Activated T-helper 2 cell treated with anti-CD3 and anti-CD28 coated beads, Interferon-gamma antibody, Interleukin-2, Interleukin-4, amounts not matched to agents 10 μg/mL and 5 μg/mL and 100 μg/mL, durations not matched to agents 14 hours and 24 hours and 36 hours (primary cell): ENCODE data around the gene CREB3L2. TPM values are rescaled to one million over a fixed set of nuclear protein-coding genes. Genes with fewer than 3 reads are reported as not detected.

Experiments
- DNase-seq: peaks from one replicate; pipeline ENCODE4 v3.0.0; 2021; ENCODE audit warnings: low spot score
- H3K27ac Mint-ChIP-seq: one replicate; pipeline ENCODE4 v1.8.0; 2021; ENCODE audit warnings: mixed read lengths
- H3K27me3 Mint-ChIP-seq: one replicate; pipeline ENCODE4 v1.8.0; 2021; ENCODE audit warnings: low read depth, mixed read lengths
- H3K36me3 Mint-ChIP-seq: one replicate; pipeline ENCODE4 v1.8.0; 2021; ENCODE audit warnings: low read depth, mixed read lengths
- H3K4me1 Mint-ChIP-seq: one replicate; pipeline ENCODE4 v1.8.0; 2021; ENCODE audit warnings: low read depth, mixed read lengths
- H3K4me3 Mint-ChIP-seq: one replicate; pipeline ENCODE4 v1.8.0; 2021; ENCODE audit warnings: low read depth, mild to moderate bottlenecking, moderate library complexity, mixed read lengths
- H3K9me3 Mint-ChIP-seq: one replicate; pipeline ENCODE4 v1.8.0; 2021; ENCODE audit warnings: mixed read lengths
- intact Hi-C: fragments of 100-400 bp; cut with micrococcal nuclease; formaldehyde crosslinking; loops from one replicate; pipeline ENCODE4 v1.15.1; 2023
- total RNA-seq: library from RNA; stranded (reverse); gene quantifications from 2 replicates; pipeline ENCODE4 v1.2.3, GENCODE V29; 2022

The CREB3L2 gene
- total RNA-seq, 1 donor from 2014 or later, result 58.6 TPM

DNA sequence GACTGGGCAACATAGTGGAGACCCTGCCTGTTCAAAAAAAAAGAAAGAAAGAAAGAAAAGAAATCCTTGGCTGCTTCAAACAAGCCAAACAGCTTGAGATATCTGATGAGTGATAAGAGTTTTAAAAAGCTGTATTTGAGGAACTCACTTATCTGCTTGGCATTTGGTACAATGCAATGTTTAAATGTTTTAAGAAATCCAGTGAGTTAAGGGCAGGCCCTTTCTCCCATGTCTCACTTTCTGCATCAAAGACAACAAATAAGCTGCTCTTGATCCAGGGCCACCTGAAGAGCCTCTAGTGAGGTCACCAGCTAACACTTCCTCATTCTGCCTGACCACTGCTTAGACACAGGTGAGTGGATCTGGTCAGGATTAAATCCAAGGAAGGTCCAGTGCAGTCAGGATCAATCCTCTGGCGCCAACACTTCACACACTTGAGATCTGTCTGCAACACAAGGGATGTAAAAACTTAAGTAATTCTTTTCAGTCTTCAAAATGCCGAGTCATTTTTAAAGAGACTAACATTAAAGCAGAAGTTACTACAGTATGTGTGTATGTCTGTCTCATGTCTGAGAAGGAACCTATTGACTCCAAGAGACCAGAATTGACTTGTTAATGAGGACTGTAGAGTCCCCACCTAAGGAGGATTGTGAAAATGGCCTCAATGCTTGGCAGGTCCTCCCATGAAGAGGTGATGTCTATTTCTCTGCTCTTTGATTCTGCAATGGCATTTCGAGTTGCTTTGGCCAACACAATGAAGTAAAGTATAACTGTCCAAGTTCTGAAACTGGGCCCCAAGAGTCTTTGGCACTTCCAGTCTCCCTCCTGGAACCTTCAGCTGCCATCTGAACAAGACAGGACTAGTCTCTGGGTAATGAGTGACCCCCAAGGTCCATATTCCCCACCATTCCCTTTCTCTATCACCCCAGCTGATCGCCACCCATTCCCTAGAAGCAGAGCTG lies 43.1 kb downstream of the CREB3L2 start:
- intact Hi-C loops, result no loop called here
- DNase-seq, result no peak
- Mint-ChIP-seq H3K27me3 (no peaks in the 10 kb centered on the region), H3K36me3 (peaks cover 41% of the 10 kb centered on the region), H3K4me1 (peaks cover 20% of the 10 kb centered on the region), H3K4me3 (no peak overlapping the region), H3K27ac (peak overlapping the region; percentile 14), H3K9me3 (no peaks in the 10 kb centered on the region)

DNA sequence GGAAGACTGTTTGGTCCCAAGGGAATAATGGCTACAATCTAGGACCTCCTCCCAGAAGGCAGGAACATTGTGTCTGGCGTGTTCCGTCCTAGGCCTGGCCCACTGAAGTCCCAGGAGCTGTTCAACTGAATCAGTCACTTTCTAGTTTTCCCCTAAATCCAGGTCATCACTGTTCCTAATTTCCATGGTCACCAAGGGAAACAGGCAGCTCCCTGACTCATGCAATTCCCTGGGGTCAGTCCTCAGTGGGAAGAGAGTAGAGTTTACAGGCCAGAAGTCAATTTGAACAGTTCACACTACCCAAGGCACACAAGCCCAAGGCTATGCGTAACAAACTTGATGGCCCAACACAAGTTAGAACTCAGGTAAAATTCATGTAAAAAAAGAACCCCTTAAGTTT lies 44.0 kb downstream of the CREB3L2 start:
- no peak for DNase-seq
- intact Hi-C loops, result no loop called here
- no peak overlapping the region for H3K27ac Mint-ChIP-seq
- no peaks in the 10 kb centered on the region for H3K27me3 Mint-ChIP-seq
- H3K9me3 Mint-ChIP-seq, result no peaks in the 10 kb centered on the region
- no peak overlapping the region for H3K4me3 Mint-ChIP-seq
- peaks cover 40% of the 10 kb centered on the region for H3K36me3 Mint-ChIP-seq
- H3K4me1 Mint-ChIP-seq, result peaks cover 20% of the 10 kb centered on the region

DNA sequence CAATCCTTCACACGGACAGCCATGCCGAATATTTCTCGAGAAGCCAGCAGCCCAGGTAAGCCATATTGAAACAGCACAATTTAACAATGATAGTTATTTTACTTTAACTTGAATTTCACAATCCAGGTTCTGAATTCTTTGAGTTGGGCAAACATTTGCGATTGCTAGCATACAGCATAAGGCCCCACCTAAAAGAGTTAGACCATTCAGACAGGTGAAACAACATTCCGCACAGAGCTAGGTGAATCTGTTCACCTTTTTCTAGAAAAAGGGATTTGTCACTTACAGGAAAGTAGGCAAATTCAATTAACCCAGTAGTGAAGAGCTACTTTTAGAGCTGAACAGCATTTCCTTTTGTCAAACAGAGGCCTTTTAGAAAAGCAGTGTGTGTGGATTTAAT lies 45.3 kb downstream of the CREB3L2 start:
- H3K27me3 Mint-ChIP-seq, result no peaks in the 10 kb centered on the region
- no peaks in the 10 kb centered on the region for H3K9me3 Mint-ChIP-seq
- peaks cover 33% of the 10 kb centered on the region for H3K36me3 Mint-ChIP-seq
- intact Hi-C loops, result no loop called here
- H3K27ac Mint-ChIP-seq, result no peak overlapping the region
- peaks cover 12% of the 10 kb centered on the region for H3K4me1 Mint-ChIP-seq
- no peak overlapping the region for H3K4me3 Mint-ChIP-seq
- DNase-seq, result no peak

DNA sequence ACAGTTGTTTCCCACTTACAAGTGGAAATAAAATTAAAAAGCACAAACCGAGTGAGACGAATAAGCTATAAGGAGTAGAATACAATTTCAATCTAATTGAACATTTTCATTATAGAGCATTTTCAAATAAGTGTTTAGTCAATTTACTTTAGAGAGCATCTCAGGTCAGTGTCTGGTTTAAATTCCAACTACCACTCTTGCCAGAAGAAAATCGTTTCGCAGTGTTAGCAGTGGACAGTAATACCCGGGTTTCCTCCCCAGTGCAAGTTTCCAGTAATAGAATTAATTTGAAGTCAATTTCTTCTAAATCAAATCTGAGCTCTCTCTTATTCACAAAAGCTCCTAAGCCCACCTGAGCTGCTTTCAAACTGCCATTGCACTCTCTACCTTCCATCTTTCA lies 45.7 kb downstream of the CREB3L2 start:
- no peak overlapping the region for H3K4me3 Mint-ChIP-seq
- no peaks in the 10 kb centered on the region for H3K9me3 Mint-ChIP-seq
- H3K4me1 Mint-ChIP-seq, result peaks cover 9% of the 10 kb centered on the region
- no peak overlapping the region for H3K27ac Mint-ChIP-seq
- H3K27me3 Mint-ChIP-seq, result no peaks in the 10 kb centered on the region
- DNase-seq, result no peak
- intact Hi-C loops, result no loop called here
- H3K36me3 Mint-ChIP-seq, result peaks cover 33% of the 10 kb centered on the region

DNA sequence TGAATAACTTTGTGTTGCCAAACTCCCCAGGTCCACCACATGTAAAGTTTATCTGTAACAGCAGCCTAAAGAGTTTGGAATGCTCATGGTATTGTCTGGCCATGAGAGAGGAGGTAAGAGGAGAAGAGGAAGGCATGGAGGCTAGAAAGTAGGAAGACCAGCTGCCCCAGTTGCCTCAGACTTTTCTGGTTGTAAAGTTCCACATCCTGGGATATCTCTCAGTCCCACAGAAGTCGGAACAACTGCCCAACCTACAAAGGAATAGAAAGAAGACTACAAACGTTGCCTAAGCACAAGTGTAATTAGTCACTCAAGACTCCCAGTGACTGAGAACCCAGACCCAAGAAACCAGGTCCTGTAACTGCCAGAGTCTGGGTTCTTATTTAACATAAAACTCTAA lies 47.3 kb downstream of the CREB3L2 start:
- H3K36me3 Mint-ChIP-seq, result peaks cover 30% of the 10 kb centered on the region
- H3K27ac Mint-ChIP-seq, result no peak overlapping the region
- H3K4me3 Mint-ChIP-seq, result no peak overlapping the region
- no peak for DNase-seq
- intact Hi-C loops, result no loop called here
- no peaks in the 10 kb centered on the region for H3K27me3 Mint-ChIP-seq
- peaks cover 17% of the 10 kb centered on the region for H3K4me1 Mint-ChIP-seq
- H3K9me3 Mint-ChIP-seq, result no peaks in the 10 kb centered on the region

DNA sequence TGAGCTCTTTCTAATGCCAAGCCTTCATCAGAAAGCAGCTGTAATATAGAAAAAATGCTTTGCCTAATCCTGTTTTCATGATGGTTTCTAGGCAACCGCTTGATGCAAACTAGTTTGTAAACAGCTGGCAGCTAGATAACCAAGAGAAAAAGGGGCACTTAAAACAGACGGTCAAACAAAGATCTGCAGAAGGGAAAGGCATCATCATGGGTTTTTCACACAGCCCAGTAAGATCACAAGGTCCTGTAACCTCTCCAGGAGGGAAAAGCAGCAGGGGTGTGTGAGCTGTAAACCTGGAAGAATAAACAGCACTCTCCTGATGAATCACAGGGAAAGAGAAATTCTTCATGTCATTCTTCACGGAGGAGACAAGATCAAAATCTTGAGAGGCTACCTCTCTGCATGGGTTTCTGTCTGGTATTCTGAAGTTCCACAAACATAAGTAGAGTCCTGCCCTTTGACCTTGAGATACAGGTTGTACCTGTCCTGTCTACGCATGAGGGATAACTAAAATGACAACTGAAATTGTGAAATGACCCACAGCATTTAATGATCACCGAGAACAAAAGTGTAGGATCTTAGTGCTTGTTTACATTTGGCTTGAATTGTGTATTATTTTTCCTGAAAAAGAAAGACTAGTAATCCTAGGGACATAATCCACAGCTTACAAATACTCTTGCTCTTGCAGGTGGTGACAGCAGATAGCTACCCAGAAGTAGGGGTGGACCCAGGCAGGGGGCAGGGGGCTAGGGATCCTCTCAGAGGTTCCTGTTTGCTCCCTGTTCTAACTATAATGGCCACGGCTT lies 48.0 kb downstream of the CREB3L2 start:
- Mint-ChIP-seq H3K27me3 (no peaks in the 10 kb centered on the region), H3K9me3 (no peaks in the 10 kb centered on the region), H3K4me3 (no peak overlapping the region), H3K36me3 (peaks cover 27% of the 10 kb centered on the region), H3K27ac (peak overlapping the region; percentile 26), H3K4me1 (peaks cover 17% of the 10 kb centered on the region)
- intact Hi-C loops, result no loop called here
- DNase-seq, result no peak

DNA sequence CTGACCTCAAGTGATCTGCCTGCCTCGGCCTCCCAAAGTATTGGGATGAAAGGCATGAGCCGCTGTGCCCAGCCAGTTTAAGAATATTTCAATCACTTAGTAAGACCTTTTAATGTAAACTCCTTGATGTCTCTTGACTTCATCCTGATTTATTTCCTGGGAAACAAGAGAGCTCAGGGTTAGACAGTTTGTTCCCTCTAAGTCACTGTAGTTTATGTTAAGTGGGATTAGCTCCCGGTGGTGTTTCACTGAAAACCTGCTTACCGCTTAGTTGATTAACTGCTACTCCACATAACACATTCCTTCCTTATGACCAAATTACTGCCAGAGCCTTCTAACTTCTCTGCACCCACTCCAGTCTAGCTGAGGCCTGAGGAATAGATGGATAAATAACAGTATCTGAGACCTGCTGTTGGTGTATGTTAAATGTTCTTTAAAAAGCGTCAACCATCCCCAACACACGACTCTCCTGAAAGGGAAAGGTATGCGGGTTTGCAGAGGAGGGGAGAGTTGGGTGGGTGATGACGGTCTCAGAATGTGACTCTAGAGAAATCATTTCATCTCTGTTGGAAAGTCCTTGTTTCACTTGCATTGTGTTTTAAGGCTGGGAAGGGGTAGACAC lies 48.7 kb downstream of the CREB3L2 start:
- Mint-ChIP-seq H3K4me3 (no peak overlapping the region), H3K27ac (no peak overlapping the region)
- intact Hi-C loops, result no loop called here

DNA sequence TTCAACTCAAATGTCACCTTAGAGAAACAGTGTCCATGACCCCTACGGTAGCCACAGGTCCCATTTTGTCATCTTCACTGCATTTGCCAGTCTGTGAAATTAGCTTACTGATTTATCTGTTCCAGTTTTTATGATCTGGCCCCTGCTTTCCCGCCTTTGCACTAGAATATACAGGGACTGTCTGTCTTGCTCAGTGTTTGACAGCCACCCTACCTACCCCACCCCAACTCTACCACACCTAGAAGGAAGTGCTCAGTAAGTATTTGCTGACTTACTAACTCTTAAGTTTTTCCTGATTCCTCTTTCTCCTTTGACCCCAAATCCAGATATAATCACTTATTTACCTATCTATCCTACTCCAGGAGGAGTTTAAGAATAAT lies 49.5 kb downstream of the CREB3L2 start:
- peaks cover 19% of the 10 kb centered on the region for H3K36me3 Mint-ChIP-seq
- no peak overlapping the region for H3K4me3 Mint-ChIP-seq
- no peaks in the 10 kb centered on the region for H3K27me3 Mint-ChIP-seq
- no peaks in the 10 kb centered on the region for H3K9me3 Mint-ChIP-seq
- H3K27ac Mint-ChIP-seq, result no peak overlapping the region
- DNase-seq, result no peak
- H3K4me1 Mint-ChIP-seq, result peaks cover 20% of the 10 kb centered on the region
- intact Hi-C loops, result no loop called here

More for the DNA sequence above, 48.7 kb downstream of the CREB3L2 start:
- H3K36me3 Mint-ChIP-seq, result peaks cover 19% of the 10 kb centered on the region
- H3K9me3 Mint-ChIP-seq, result no peaks in the 10 kb centered on the region
- H3K4me1 Mint-ChIP-seq, result peaks cover 17% of the 10 kb centered on the region
- H3K27me3 Mint-ChIP-seq, result no peaks in the 10 kb centered on the region
- DNase-seq, result no peak

DNA sequence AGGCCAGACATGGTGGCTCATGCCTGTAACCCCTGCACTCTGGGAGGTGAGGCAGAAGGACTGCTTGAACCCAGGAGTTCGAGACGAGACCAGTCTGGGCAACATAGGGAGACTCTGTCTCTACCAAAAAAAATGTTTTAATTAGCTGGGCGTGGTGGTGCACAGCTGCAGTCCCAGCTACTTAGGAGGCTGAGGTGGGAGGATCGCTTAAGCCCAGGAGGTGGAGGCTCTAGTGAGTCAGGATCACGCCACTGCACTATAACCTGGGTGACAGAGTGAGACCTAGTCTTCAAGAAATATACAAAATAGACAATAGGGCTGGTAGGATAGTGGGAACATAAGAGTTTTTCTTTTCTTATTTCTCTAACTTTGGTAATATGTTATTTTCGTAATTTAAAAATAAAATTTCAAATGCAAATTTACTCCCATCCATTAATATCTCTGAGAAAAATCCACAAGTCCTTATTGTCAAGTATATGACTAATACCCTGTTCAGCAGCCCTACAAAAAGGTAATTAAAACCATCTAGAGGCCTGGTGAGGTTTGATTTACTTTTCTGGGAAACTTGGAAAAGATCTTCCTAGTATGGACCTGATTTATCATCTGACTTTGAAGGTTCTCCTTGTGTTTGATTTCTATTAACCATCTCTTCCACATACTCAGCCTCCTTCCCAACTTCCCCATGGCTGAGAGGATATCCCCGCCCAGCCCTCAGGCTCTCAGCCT lies 50.0 kb downstream of the CREB3L2 start:
- Mint-ChIP-seq H3K27me3 (no peaks in the 10 kb centered on the region), H3K9me3 (no peaks in the 10 kb centered on the region), H3K36me3 (peaks cover 13% of the 10 kb centered on the region), H3K27ac (no peak overlapping the region), H3K4me3 (no peak overlapping the region), H3K4me1 (peaks cover 22% of the 10 kb centered on the region)
- DNase-seq, result no peak
- intact Hi-C loops, result no loop called here

DNA sequence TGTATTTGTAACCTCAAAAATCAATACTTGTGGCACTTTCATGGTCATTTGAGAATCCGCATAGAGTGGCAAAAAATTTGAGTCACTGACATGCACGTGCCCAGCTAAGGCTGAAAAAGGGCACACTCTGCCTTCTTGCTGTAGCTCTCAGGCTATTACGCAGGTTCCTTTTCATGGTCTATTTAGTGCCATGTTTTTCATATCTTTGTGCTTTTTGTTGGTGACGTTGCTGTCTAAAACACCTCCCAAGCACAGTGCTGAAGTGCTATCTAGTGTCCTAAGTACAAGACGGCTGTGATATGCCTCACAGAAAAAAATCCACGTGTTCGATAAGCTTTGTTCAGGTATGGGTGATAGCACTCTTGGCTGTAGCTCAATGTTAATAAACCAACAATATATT lies 50.9 kb downstream of the CREB3L2 start:
- H3K27ac Mint-ChIP-seq, result no peak overlapping the region
- peaks cover 10% of the 10 kb centered on the region for H3K36me3 Mint-ChIP-seq
- H3K9me3 Mint-ChIP-seq, result no peaks in the 10 kb centered on the region
- no peak overlapping the region for H3K4me3 Mint-ChIP-seq
- no peak for DNase-seq
- H3K4me1 Mint-ChIP-seq, result peaks cover 22% of the 10 kb centered on the region
- H3K27me3 Mint-ChIP-seq, result no peaks in the 10 kb centered on the region
- intact Hi-C loops, result no loop called here

DNA sequence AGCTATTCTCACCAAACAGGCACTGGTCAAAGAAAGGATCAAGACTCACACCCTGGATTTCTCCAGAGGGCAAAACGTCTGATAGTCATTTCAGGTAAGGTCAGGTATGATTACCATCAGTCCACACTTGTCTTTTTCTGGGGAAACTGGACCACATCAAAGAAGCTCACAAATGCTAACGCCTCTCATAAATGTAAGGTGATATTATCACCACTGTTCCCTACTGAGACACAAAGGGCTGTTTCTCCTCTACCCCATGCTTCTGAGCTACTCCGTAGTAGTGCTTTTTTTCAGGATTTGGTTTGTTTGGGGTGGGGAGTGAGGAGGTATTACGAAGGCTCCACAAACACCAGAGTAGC lies 51.6 kb downstream of the CREB3L2 start:
- Mint-ChIP-seq H3K27ac (no peak overlapping the region), H3K27me3 (no peaks in the 10 kb centered on the region), H3K36me3 (peaks cover 8% of the 10 kb centered on the region), H3K4me3 (no peak overlapping the region), H3K4me1 (peaks cover 22% of the 10 kb centered on the region), H3K9me3 (no peaks in the 10 kb centered on the region)
- intact Hi-C loops, result no loop called here
- DNase-seq, result no peak

DNA sequence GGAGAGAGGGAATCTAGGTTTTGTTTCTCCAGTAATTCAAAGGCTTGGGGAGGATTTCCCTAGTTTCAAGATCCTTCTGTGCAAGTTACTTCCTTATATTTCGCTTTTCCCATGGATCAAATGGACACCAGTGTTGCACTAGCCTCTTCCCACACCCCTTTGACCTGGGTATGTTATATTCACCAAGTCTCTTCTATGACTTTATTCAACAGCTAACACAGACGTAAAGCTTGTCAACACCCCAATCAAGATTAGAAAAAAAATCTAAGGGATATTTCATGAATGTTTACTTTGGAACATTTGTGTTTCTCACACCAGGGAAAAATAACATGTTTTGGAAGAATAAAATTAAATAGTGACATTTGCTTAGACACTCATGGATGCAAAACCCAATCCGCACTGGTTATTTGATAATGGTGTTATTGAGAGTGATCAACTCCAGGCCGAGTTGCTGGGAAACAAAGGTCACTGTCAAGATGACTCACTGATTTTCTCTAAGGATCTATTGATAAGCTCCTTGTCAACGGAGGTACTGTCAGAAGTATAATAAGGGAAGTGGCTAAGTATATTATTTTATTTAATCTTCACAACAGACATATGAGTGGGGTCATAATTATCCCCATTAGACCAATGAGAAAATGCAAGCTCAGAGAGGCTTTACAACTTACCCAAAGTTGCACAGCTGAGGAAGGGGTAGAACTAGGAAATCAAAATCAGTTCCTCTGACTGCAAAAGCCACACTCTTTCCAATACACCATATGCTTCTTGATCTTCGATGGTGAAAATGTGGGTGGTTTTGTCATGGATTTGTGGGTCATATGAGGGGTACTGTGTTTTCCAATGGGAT lies 52.2 kb downstream of the CREB3L2 start:
- no peaks in the 10 kb centered on the region for H3K27me3 Mint-ChIP-seq
- DNase-seq, result no peak
- intact Hi-C loops, result no loop called here
- H3K36me3 Mint-ChIP-seq, result peaks cover 8% of the 10 kb centered on the region
- no peak overlapping the region for H3K4me3 Mint-ChIP-seq
- H3K9me3 Mint-ChIP-seq, result no peaks in the 10 kb centered on the region
- no peak overlapping the region for H3K27ac Mint-ChIP-seq
- H3K4me1 Mint-ChIP-seq, result peaks cover 22% of the 10 kb centered on the region
